Inferior parietal cortex (tissue), 1 donor: ENCODE results near the gene ATG9B.
A peak's percentile ranks its signal among the peaks of the same experiment; 100 is the strongest.

Source experiments
- DNase-seq: peaks from one replicate; pipeline ENCODE4 v3.0.0-alpha.2; 2016; ENCODE audit errors: extremely low spot score

Gene ATG9B

DNA sequence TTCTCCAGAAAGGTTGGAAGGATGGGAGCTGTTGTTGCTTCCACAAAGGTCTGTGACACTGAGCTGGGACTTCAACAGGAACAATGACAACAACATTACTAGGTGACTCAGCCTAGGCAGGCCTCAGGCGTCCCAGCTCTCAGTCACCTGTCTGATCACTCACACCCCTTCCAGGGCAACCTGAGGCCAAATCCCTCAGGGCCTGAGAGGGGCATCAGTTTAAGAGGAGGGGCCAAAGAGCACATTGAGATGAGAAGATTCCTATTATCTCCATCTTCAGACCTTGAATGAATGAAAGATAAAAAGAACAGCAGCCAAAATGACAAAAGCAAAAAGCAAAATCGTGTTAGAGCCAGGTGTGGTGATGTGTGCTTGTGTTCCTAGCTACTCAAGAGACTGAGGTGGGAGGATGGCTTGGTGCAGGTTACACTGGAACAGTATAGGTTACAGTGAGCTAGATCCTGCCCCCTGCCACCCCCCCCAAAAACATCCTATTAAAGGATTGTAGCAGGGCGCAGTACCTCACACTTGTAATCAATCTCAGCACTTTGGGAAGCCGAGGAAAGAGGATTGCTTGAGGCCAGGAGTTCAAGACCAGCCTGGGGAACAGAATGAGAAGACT is at the start of gene ATG9B:
ATG9B (minus strand) TSS at position 60 of the 622 bp plus-strand sequence. CDS start 71 bp downstream, outside the sequence.
- no peak for DNase-seq

- DNase-seq = no peak
Observed at GRCh38 chr7:151073990-151074389, 49.7 kb upstream of the ATG9B start.

DNA sequence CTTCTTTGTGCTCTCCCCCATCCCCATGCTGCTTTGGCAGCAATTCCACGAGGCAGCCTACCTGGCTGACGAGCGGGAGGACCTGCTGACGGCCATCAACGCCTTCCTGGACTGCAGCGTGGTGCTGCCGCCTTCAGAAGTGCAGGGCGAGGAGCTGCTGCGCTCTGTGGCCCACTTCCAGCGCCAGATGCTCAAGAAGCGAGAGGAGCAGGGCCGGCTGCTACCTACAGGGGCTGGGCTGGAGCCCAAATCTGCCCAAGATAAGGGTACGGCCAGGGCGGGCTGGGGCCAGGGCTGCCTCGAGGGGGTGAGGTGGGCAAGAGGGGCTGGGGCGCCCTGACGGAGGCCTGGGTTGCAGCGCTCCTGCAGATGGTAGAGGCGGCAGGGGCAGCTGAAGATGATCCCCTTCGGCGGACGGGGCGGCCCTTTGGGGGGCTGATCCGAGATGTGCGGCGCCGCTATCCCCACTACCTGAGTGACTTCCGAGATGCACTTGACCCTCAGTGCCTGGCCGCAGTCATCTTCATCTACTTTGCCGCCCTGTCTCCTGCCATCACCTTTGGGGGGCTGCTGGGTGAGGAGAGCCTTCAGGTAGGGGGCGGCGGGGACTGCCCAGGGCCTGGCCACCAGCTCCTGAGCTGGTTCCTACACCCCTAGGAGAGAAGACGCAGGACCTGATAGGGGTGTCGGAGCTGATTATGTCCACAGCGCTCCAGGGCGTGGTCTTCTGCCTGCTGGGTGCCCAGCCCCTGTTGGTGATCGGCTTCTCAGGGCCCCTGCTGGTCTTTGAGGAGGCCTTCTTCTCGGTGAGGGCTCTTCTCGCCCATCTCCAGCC is 47.0 kb upstream of the ATG9B start:
- DNase-seq = no peak

- DNase-seq = no peak
Observed at GRCh38 chr7:151070574-151070960, 46.3 kb upstream of the ATG9B start.

DNA sequence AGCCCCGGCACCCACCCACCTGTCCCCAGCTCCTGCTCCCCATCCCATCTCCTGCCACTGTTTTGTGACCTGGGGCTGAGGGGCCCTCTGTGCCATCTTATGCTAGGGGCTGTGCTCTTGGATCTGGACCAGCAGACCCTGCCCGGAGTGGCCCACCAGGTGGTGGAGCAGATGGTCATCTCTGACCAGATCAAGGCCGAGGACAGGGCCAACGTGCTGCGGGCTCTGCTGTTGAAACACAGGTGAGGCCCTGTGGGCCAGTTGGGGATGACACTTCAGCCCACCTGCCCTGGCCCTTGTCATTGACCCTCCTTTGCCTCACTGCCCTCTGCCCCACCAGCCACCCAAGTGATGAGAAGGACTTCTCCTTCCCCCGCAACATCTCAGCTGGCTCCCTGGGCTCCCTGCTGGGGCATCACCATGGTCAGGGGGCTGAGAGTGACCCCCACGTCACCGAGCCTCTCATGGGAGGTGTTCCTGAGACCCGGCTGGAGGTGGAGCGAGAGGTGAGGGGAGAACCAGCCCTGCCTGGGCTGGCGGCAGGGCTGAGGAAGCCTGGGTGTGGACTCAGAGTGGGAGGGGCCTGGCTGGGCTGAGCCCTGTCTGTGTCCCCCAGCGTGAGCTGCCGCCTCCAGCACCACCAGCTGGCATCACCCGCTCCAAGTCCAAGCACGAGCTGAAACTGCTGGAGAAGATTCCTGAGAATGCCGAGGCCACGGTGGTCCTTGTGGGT is 45.7 kb upstream of the ATG9B start:
- no peak for DNase-seq

GRCh38 chr7:151068069-151068773 is 43.9 kb upstream of the ATG9B start:
- DNase-seq = no peak

DNA sequence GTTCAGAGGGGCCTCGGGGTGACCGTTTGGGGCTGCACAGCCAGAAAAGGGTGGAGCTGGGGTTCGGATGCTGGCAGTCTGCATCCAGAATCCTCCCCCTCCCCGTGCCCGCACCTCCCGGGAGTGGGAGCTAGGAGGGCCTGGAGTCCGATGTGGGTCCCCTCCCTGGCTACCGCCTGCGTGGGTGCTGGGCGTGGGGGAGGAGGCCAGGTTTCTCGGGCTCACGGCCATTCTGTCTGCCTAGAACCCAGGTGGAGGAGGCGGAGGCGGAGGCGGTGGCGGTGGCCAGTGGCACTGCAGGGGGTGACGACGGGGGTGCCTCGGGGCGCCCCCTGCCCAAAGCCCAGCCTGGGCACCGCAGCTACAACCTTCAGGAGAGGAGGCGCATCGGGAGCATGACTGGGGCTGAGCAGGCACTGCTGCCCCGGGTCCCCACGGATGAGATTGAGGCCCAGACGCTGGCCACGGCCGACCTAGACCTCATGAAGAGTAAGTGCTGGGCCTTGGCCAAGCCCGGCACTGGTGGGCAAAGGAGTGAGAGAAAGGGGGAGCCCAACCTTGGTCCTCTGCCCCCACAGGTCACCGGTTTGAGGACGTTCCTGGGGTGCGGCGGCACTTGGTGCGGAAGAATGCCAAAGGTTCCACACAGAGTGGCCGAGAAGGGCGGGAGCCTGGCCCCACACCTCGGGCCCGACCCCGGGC is 42.1 kb upstream of the ATG9B start:
- DNase-seq = no peak

GRCh38 chr7:151065516-151065915 is 41.2 kb upstream of the ATG9B start:
- DNase-seq = no peak

GRCh38 chr7:151064993-151065392 is 40.7 kb upstream of the ATG9B start:
- DNase-seq = no peak

GRCh38 chr7:151064454-151064853 is 40.2 kb upstream of the ATG9B start:
- no peak for DNase-seq

GRCh38 chr7:151063212-151063561 is 38.9 kb upstream of the ATG9B start:
- no peak for DNase-seq

GRCh38 chr7:151062399-151063211 is 38.3 kb upstream of the ATG9B start:
- DNase-seq = no peak

DNA sequence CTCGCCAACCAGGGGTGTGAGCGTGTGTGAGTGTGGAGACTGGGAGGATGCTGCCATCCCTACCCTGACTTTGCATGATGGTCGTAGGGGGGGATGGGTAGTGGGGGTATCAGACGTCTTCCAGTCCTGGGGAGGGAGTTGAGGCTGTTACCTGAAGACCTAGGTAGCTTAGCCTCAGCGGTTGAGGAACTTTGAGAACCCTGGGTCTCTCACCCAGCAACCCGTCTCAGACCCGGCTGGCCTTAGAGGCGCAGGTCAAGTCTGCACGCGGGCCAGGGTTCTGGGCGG is 37.8 kb upstream of the ATG9B start:
- no peak for DNase-seq

DNA sequence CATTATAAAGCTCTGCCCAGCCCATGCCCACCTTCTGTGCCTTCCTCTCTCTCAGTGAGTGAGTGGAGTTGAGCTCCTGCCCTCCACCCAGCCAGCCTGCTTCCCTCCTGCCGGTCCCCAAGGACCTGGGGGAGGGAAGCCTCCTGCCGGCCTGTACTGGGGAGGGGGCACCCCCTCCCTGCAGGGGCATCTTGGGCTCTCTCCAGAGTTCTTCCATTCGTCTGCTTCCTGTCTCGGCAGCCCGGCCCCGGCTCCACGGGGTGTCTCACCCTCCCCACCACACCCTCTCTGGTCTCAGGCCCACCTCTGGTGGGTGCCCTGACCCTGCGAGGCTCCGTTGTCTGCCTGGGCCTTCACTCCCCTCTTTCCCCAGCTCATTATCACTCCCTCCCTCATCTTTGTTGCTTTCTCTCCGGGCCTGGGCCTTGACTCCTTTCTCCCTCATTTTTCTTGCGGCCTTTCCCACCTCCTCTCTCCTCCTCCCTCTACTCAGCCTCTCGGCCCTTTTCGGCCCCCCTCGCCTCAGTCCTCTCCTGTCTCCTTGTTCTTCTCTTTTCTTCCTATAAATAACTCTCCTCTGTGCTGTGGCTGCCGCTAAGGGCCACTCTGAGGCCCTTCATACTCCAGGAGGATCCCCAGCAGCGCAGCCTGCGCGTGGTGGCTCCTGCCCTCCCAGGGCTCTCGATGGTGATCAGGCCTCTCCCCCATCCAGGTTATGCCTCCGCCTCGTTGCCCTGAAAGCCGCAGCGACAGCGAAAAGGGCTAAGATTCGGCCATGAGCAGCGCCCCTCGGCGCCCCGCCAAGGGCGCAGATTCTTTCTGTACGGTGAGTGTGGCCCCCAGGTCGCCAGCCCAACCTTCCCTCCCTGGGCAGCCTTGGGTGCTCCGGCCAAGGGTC is 37.2 kb upstream of the ATG9B start:
- DNase-seq = no peak

DNA sequence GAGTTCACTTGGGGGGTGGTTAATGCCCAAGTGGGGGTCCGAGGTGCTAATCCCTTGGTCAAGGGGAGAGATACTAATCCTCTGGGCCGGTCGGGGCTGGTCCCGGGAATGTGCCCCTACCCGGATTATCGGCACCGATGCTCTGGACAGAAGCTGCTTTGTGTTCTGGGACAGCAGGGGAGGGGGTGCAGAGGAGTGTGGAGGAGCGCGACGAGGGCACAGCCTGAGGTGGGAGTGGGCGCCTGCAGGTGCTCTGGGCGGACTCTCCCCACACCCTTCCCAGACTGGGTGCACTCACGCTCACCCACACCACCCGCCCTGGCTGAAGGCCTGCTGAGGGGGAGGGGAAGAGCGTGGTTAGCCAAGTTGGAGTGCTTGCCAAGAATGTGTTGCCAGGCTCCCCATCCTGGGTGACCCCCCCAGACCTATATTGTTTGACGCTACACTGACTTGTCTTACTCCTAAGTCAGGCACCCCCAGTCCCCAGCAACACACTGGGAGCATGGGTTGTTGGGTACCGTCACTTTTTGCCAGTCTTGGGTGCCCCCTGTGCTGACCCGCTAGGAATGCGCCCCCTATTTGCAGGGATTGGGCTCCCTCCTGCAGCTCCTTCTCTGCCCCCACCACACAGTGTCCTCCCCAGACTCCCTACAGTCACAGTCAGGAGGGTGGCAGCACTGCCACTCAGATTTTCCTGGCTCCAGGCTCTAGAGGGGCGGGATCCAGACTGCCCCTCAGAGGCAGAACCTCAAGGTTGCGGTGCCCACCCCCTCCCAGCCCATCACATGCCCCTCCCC is 36.3 kb upstream of the ATG9B start:
- no peak for DNase-seq

GRCh38 chr7:151060113-151060415 is 35.8 kb upstream of the ATG9B start:
- no peak for DNase-seq

DNA sequence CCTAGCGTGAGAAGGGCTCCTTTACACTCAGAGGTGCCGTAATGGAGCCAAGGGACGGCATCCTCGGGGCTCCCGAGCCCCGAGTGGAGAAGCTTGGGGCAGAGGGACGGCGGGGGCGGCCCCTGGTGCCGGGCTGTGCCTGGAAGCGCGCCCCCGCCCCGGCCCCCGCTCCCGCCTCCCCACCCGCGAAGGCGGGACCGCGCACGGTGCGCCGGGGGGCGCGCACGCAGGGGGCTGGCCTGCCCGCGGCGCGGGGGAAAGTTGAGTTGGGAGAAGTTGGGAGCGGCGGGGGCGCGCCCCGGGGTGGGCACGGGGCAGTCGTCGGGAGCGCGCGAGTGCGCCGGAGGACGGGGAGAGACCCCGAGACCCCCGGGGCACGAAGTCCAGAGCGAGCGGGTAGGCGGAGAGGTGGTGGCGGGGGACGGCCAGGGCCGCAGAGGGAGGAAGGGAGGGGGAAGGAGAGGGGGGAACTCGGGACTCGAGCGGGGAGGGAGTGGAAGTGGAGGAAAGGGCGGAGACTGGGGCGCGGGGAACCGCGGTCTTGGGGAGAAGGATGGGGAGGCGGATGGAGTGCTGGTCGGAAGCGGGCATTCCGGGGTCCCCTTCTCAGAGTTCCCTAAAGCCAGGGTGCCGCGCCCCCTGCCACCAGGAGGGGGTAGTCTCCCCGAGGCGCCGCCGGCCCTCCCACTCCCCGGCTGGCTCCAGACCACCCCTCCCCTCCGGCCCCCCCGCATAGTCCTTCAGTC is 35.2 kb upstream of the ATG9B start, which contains the start of gene SLC4A2:
SLC4A2 (plus strand) TSS at position 223 of the 746 bp plus-strand sequence. CDS start 2,399 bp downstream, outside the sequence.
- DNase-seq = peak; percentile 75

- peak; percentile 56 for DNase-seq
Observed at GRCh38 chr7:151058781-151059366, 34.6 kb upstream of the ATG9B start.
